Prostate gland (tissue), 2 donors: ENCODE results near the gene SQSTM1. TPM values are rescaled to one million over a fixed set of nuclear protein-coding genes. Genes with fewer than 3 reads are reported as not detected.

Experiments used
- DNase-seq: peaks from one replicate; pipeline ENCODE4 v3.0.0-alpha.2; 2019; ENCODE audit warnings: low spot score
- H3K27ac ChIP-seq, 2 donors: fragments of 200-600 bp; sonication (generic); 2 replicates each; pipeline ENCODE4 v1.5.1; 2017 to 2019
- H3K27me3 ChIP-seq: fragments of 200-600 bp; sonication (generic); replicated peaks from 2 replicates; pipeline ENCODE4 v1.5.1; 2019; ENCODE audit not compliant: insufficient read depth
- H3K36me3 ChIP-seq, 2 donors: fragments of 200-600 bp; sonication (generic); 1 replicate in 1 of 2; 2 replicates in 1 of 2; pipeline versions ENCODE4 v1.5.1 to v1.8.1; 2017 to 2019
- H3K4me1 ChIP-seq: fragments of 200-600 bp; sonication (generic); replicated peaks from 2 replicates; pipeline ENCODE4 v1.5.1; 2019
- H3K4me3 ChIP-seq, 2 donors: fragments of 200-600 bp; sonication (generic); 2 replicates each; pipeline ENCODE4 v1.5.1; 2017 to 2019
- H3K9me3 ChIP-seq: fragments of 200-600 bp; sonication (generic); 2 replicates; pipeline ENCODE4 v1.5.1; 2017
- POLR2A ChIP-seq: fragments of 450-650 bp; IDR thresholded peaks from one replicate; pipeline ENCODE4 v1.6.1; 2016; ENCODE audit warnings: antibody characterized with exemption, mild to moderate bottlenecking
- POLR2AphosphoS5 ChIP-seq: sonication (generic); formaldehyde crosslinking; IDR thresholded peaks from one replicate; pipeline ENCODE4 v1.6.1; 2017; ENCODE audit warnings: antibody characterized with exemption
- WGBS: methylation state at CpG from one replicate; pipeline ENCODE4 v1.1.5; 2018; 5-methylcytosine and 5-hydroxymethylcytosine counted together
- intact Hi-C: fragments of 100-400 bp; cut with DNase I; formaldehyde crosslinking; loops from one replicate; pipeline ENCODE4 v1.14.2; 2022
- total RNA-seq, 2 donors: library from RNA; depleted of rRNA; stranded (reverse); fragments of >200 nt; gene quantifications; one replicate each; pipeline ENCODE4 v1.1.0, GENCODE V29; 2016
- TF ChIP-seq, protein P1 (sequence below), 4 experiments: fragments of 200-600 bp in 2 of 4; fragments of 450-650 bp in 2 of 4; sonication (generic) in 2 of 4; IDR thresholded peaks; 1 replicate in 3 of 4; 2 replicates in 1 of 4; pipeline ENCODE4 v1.5.1; 2016 to 2019; ENCODE audit warnings: antibody characterized with exemption in 4 of 4, mild to moderate bottlenecking in 2 of 4, moderate library complexity in 2 of 4

SQSTM1 gene
- total RNA-seq, 2 donors from 2014 or later, result 377 to 527 TPM

DNA sequence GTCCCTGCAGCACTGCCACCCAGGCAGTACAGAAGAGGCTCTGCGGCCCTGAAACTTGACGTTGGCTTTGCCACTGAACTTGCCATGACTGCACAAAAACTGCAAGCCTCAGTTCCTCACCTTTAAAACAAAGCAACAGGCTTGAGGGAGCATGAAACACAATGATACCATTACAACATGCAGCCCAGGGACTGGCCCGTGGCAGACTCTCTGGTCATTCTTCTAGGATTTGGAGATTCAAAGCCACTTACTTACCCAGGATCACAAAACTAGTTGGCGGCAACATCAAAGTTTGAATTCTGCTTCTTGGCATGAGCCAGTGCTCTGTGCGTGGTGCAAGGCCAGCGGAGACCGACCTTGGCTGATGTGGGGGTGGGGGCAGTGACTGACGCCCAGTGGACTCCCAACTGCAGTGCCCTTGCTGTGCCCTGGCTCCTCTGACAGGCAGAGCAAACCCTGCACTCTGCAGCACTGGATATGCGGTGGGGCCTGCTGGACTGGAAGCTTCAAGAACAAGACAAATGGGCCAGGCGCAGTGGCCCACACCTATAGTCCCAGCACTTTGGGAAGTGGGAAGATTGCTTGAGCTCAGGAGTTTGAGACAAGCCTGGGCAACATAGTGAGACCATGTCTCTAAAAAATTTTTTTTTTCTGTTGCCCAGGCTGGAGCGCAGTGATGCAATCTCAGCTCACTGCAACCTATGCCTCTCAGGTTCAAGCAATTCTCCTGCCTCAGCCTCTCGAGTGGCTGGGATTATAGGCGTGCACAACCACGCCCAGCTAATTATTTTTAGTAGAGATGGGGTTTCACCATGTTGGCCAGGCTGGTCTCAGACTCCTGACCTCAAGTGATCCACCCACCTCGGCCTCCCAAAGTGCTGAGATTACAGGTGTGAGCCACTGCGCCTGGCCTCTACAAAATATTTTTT lies 18.9 kb downstream of the SQSTM1 start:
- no peak for DNase-seq
- H3K4me3 ChIP-seq, result no peak overlapping the region
- no peaks in the 10 kb centered on the region for H3K9me3 ChIP-seq
- TF ChIP-seq POLR2AphosphoS5, result no peak
- TF ChIP-seq POLR2A, result no peak
- TF ChIP-seq, protein P1, sequence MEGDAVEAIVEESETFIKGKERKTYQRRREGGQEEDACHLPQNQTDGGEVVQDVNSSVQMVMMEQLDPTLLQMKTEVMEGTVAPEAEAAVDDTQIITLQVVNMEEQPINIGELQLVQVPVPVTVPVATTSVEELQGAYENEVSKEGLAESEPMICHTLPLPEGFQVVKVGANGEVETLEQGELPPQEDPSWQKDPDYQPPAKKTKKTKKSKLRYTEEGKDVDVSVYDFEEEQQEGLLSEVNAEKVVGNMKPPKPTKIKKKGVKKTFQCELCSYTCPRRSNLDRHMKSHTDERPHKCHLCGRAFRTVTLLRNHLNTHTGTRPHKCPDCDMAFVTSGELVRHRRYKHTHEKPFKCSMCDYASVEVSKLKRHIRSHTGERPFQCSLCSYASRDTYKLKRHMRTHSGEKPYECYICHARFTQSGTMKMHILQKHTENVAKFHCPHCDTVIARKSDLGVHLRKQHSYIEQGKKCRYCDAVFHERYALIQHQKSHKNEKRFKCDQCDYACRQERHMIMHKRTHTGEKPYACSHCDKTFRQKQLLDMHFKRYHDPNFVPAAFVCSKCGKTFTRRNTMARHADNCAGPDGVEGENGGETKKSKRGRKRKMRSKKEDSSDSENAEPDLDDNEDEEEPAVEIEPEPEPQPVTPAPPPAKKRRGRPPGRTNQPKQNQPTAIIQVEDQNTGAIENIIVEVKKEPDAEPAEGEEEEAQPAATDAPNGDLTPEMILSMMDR (IDR thresholded peaks at IDR 0.05), result no peak
- no peak overlapping the region for H3K27ac ChIP-seq
- peaks cover 8 to 21% of the 10 kb centered on the region in 2 donors for H3K36me3 ChIP-seq
- 83% methylated on average over 16 of the region's 16 CpGs for WGBS
- intact Hi-C loops, result no loop called here
- no peaks in the 10 kb centered on the region for H3K27me3 ChIP-seq
- no peaks in the 10 kb centered on the region for H3K4me1 ChIP-seq

GRCh38 chr5:179840321-179840720 lies 19.6 kb downstream of the SQSTM1 start:
- no peak for DNase-seq
- no peaks in the 10 kb centered on the region for H3K4me1 ChIP-seq
- H3K27ac ChIP-seq, result no peak overlapping the region
- TF ChIP-seq, protein P1 (IDR thresholded peaks at IDR 0.05), result no peak
- TF ChIP-seq POLR2A (no peak), POLR2AphosphoS5 (no peak)
- WGBS, result 92% methylated on average over 11 of the region's 11 CpGs
- intact Hi-C loops, result no loop called here
- peaks cover 8 to 21% of the 10 kb centered on the region in 2 donors for H3K36me3 ChIP-seq
- H3K27me3 ChIP-seq, result no peaks in the 10 kb centered on the region
- H3K9me3 ChIP-seq, result no peaks in the 10 kb centered on the region
- no peak overlapping the region for H3K4me3 ChIP-seq

- intact Hi-C loops, result no loop called here
- 88% methylated on average over 17 of the region's 17 CpGs for WGBS
- no peaks in the 10 kb centered on the region for H3K9me3 ChIP-seq
- H3K4me1 ChIP-seq, result no peaks in the 10 kb centered on the region
- no peak for DNase-seq
- TF ChIP-seq POLR2AphosphoS5 (no peak), POLR2A (no peak)
- TF ChIP-seq, protein P1 (IDR thresholded peaks at IDR 0.05), result no peak
- H3K27ac ChIP-seq, result no peak overlapping the region
- H3K36me3 ChIP-seq, result peaks cover 9 to 21% of the 10 kb centered on the region in 2 donors
- no peaks in the 10 kb centered on the region for H3K27me3 ChIP-seq
- H3K4me3 ChIP-seq, result no peak overlapping the region
These were observed 20.1 kb downstream of the SQSTM1 start for GRCh38 chr5:179840766-179841165.

GRCh38 chr5:179841621-179842020 lies 20.9 kb downstream of the SQSTM1 start:
- Histone ChIP-seq H3K4me3 (no peak overlapping the region), H3K27ac (no peak overlapping the region), H3K9me3 (no peaks in the 10 kb centered on the region), H3K4me1 (no peaks in the 10 kb centered on the region), H3K36me3 (peaks cover 7 to 14% of the 10 kb centered on the region in 2 donors), H3K27me3 (no peaks in the 10 kb centered on the region)
- no peak for DNase-seq
- intact Hi-C loops, result no loop called here
- 95% methylated on average over 9 of the region's 9 CpGs for WGBS
- TF ChIP-seq POLR2A (no peak), POLR2AphosphoS5 (no peak)
- TF ChIP-seq, protein P1 (IDR thresholded peaks at IDR 0.05), result no peak
